Measurements from ENCODE around the gene IL17RA. TPM values are rescaled to one million over a fixed set of nuclear protein-coding genes. Genes with fewer than 3 reads are reported as not detected.

Gene IL17RA
- total and polyA plus RNA-seq, 4 donors = 3.1 to 9.0 (median 4.4) TPM

- Histone ChIP-seq H3K27me3 (ENCODE audit: control insufficient read depth in 4 of 4, insufficient read depth in 4 of 4, low read length in 3 of 4) (no peaks in the 10 kb centered on the region), H3K9me3 (ENCODE audit: control insufficient read depth in 4 of 4, low read length in 3 of 4) (no peaks in the 10 kb centered on the region), H3K36me3 (ENCODE audit: control insufficient read depth in 4 of 4, insufficient read depth in 3 of 4, low read depth in 1 of 4, low read length in 3 of 4) (no peaks in the 10 kb centered on the region), H3K27ac (ENCODE audit: low read depth in 1 of 2, low read length in 2 of 2) (no peak overlapping the region), H3K4me3 (ENCODE audit: low read depth in 1 of 3, low read length in 3 of 3) (no peak overlapping the region), H3K9ac (ENCODE audit: low read depth in 1 of 2, low read length in 2 of 2) (no peak overlapping the region), H3K4me1 (ENCODE audit: control insufficient read depth in 4 of 4, insufficient read depth in 4 of 4, low read length in 3 of 4) (no peaks in the 10 kb centered on the region)
- WGBS = 57% methylated on average over 8 of the region's 8 CpGs
- TF ChIP-seq, protein P1, sequence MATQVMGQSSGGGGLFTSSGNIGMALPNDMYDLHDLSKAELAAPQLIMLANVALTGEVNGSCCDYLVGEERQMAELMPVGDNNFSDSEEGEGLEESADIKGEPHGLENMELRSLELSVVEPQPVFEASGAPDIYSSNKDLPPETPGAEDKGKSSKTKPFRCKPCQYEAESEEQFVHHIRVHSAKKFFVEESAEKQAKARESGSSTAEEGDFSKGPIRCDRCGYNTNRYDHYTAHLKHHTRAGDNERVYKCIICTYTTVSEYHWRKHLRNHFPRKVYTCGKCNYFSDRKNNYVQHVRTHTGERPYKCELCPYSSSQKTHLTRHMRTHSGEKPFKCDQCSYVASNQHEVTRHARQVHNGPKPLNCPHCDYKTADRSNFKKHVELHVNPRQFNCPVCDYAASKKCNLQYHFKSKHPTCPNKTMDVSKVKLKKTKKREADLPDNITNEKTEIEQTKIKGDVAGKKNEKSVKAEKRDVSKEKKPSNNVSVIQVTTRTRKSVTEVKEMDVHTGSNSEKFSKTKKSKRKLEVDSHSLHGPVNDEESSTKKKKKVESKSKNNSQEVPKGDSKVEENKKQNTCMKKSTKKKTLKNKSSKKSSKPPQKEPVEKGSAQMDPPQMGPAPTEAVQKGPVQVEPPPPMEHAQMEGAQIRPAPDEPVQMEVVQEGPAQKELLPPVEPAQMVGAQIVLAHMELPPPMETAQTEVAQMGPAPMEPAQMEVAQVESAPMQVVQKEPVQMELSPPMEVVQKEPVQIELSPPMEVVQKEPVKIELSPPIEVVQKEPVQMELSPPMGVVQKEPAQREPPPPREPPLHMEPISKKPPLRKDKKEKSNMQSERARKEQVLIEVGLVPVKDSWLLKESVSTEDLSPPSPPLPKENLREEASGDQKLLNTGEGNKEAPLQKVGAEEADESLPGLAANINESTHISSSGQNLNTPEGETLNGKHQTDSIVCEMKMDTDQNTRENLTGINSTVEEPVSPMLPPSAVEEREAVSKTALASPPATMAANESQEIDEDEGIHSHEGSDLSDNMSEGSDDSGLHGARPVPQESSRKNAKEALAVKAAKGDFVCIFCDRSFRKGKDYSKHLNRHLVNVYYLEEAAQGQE (IDR thresholded peaks at IDR 0.05) = no peak
- TF ChIP-seq HNF4G (IDR thresholded peaks at IDR 0.05) (no peak), SP1 (IDR thresholded peaks at IDR 0.05) (peak; percentile 27), FOXA2 (IDR thresholded peaks at IDR 0.05) (no peak), JUND (IDR thresholded peaks at IDR 0.05) (no peak), NR2F2 (IDR thresholded peaks at IDR 0.05) (no peak), RAD21 (IDR thresholded peaks at IDR 0.05) (no peak), HNF4A (conservative IDR thresholded peaks at IDR 0.05) (no peak)
- no peak for DNase-seq (ENCODE audit: low spot score)
Measured at GRCh38 chr22:17063411-17064106, 21.2 kb upstream of the IL17RA start.

- DNase-seq (ENCODE audit: low spot score) = no peak
- no peaks in the 10 kb centered on the region for H3K27me3 ChIP-seq (ENCODE audit: control insufficient read depth in 4 of 4, insufficient read depth in 4 of 4, low read length in 3 of 4)
- H3K4me1 ChIP-seq (ENCODE audit: control insufficient read depth in 4 of 4, insufficient read depth in 4 of 4, low read length in 3 of 4) = no peaks in the 10 kb centered on the region
- no peak overlapping the region for H3K4me3 ChIP-seq (ENCODE audit: low read depth in 1 of 3, low read length in 3 of 3)
- no peaks in the 10 kb centered on the region for H3K9me3 ChIP-seq (ENCODE audit: control insufficient read depth in 4 of 4, low read length in 3 of 4)
- H3K27ac ChIP-seq (ENCODE audit: low read depth in 1 of 2, low read length in 2 of 2) = no peak overlapping the region
- WGBS = 78% methylated on average over 7 of the region's 7 CpGs
- H3K9ac ChIP-seq (ENCODE audit: low read depth in 1 of 2, low read length in 2 of 2) = no peak overlapping the region
- TF ChIP-seq HNF4G (IDR thresholded peaks at IDR 0.05) (no peak), YY1 (IDR thresholded peaks at IDR 0.05) (no peak), RXRA (IDR thresholded peaks at IDR 0.05) (no peak), TAF1 (conservative IDR thresholded peaks at IDR 0.05) (no peak), EGR1 (IDR thresholded peaks at IDR 0.05; ENCODE audit: low read depth in 2 of 2) (no peak), NR2F2 (IDR thresholded peaks at IDR 0.05) (no peak), MAX (IDR thresholded peaks at IDR 0.05) (no peak), GABPA (IDR thresholded peaks at IDR 0.05 in 1 of 2, conservative IDR thresholded peaks at IDR 0.05 in 1 of 2) (no peak), HNF4A (conservative IDR thresholded peaks at IDR 0.05) (no peak), RAD21 (IDR thresholded peaks at IDR 0.05) (no peak), FOXA2 (IDR thresholded peaks at IDR 0.05) (no peak), FOXA1 (IDR thresholded peaks at IDR 0.05) (no peak), SP1 (IDR thresholded peaks at IDR 0.05) (no peak), JUND (IDR thresholded peaks at IDR 0.05) (no peak), ZBTB33 (IDR thresholded peaks at IDR 0.05) (no peak)
- TF ChIP-seq, protein P1 (IDR thresholded peaks at IDR 0.05) = no peak
- TF ChIP-seq, protein P2, sequence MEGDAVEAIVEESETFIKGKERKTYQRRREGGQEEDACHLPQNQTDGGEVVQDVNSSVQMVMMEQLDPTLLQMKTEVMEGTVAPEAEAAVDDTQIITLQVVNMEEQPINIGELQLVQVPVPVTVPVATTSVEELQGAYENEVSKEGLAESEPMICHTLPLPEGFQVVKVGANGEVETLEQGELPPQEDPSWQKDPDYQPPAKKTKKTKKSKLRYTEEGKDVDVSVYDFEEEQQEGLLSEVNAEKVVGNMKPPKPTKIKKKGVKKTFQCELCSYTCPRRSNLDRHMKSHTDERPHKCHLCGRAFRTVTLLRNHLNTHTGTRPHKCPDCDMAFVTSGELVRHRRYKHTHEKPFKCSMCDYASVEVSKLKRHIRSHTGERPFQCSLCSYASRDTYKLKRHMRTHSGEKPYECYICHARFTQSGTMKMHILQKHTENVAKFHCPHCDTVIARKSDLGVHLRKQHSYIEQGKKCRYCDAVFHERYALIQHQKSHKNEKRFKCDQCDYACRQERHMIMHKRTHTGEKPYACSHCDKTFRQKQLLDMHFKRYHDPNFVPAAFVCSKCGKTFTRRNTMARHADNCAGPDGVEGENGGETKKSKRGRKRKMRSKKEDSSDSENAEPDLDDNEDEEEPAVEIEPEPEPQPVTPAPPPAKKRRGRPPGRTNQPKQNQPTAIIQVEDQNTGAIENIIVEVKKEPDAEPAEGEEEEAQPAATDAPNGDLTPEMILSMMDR (IDR thresholded peaks at IDR 0.05; ENCODE audit: low read depth, low read length, missing input control) = no peak
- TF ChIP-seq, protein P3, sequence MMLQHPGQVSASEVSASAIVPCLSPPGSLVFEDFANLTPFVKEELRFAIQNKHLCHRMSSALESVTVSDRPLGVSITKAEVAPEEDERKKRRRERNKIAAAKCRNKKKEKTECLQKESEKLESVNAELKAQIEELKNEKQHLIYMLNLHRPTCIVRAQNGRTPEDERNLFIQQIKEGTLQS (IDR thresholded peaks at IDR 0.05) = no peak
- no peaks in the 10 kb centered on the region for H3K36me3 ChIP-seq (ENCODE audit: control insufficient read depth in 4 of 4, insufficient read depth in 3 of 4, low read depth in 1 of 4, low read length in 3 of 4)
Measured at GRCh38 chr22:17064498-17065100, 20.2 kb upstream of the IL17RA start.
